KOPT-K1 (cell line): ENCODE measurements around the gene ELP1.
A peak's percentile ranks its signal among the peaks of the same experiment; 100 is the strongest.
"Not testable (repeated sequence)": the region's sequence is repeated elsewhere in the genome, so short reads cannot be mapped to it uniquely, and the experiment has no call there.

Experiments used
- H3K27ac ChIP-seq: fragments of 200-600 bp; sonication (generic); 2 replicates; pipeline ENCODE4 v1.5.1; 2016; ENCODE audit warnings: antibody characterized with exemption, mild to moderate bottlenecking, low read depth, low read length; ENCODE audit not compliant: poor library complexity, severe bottlenecking
- H3K36me3 ChIP-seq: fragments of 200-600 bp; sonication (generic); 2 replicates; pipeline ENCODE4 v1.5.1; 2017; ENCODE audit warnings: antibody characterized with exemption, mild to moderate bottlenecking, low read length, moderate library complexity; ENCODE audit not compliant: insufficient read depth
- H3K9me3 ChIP-seq: fragments of 200-600 bp; sonication (generic); 2 replicates; pipeline ENCODE4 v1.5.1; 2017; ENCODE audit warnings: antibody characterized with exemption, low read length, mild to moderate bottlenecking; ENCODE audit not compliant: insufficient read depth, poor library complexity, severe bottlenecking

ELP1 gene

DNA sequence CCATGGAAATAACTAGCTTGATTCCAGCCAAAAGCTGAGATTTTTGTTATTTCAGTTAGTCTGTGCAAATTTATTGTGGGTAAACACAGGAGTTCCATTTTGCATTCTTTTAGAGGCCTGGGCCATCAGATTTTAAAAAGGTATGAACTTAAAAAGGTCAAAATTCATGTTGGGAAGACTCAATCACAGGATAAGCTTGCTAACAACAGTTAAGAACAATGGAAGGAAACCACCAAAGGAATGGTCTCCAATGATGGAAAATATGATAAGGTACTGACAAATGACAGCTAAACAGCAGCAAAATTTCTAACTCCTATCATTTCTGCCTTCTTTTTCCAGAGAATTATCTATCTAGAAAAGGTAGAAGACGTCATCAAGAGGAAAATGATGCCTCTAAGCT lies 16.2 kb upstream of the ELP1 start:
- Histone ChIP-seq H3K9me3 (no peaks in the 10 kb centered on the region), H3K36me3 (0 out of 2 replicates have a peak, but pooled peaks cover 6% of the 10 kb centered on the region), H3K27ac (no peak overlapping the region)

DNA sequence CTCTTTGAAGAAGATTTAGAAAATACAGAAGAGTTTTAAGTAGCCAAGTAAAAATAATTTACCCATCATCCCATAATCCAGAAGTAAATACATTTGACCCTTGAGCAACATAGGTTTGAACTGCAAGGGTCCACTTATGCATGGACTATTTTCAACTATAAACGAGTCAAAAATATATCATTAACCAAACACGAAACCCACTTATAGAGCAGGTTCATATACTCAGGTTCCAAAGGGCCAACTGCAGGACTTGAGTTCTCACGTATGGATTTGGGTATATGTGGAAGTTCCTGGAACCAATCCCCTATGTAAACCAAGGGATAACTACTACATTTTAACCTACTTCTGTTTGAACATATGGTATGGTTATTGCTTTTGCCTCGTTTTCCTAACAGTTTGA lies 6.1 kb upstream of the ELP1 start:
- Histone ChIP-seq H3K9me3 (no peaks in the 10 kb centered on the region), H3K27ac (no peak overlapping the region), H3K36me3 (peaks cover 39% of the 10 kb centered on the region)

DNA sequence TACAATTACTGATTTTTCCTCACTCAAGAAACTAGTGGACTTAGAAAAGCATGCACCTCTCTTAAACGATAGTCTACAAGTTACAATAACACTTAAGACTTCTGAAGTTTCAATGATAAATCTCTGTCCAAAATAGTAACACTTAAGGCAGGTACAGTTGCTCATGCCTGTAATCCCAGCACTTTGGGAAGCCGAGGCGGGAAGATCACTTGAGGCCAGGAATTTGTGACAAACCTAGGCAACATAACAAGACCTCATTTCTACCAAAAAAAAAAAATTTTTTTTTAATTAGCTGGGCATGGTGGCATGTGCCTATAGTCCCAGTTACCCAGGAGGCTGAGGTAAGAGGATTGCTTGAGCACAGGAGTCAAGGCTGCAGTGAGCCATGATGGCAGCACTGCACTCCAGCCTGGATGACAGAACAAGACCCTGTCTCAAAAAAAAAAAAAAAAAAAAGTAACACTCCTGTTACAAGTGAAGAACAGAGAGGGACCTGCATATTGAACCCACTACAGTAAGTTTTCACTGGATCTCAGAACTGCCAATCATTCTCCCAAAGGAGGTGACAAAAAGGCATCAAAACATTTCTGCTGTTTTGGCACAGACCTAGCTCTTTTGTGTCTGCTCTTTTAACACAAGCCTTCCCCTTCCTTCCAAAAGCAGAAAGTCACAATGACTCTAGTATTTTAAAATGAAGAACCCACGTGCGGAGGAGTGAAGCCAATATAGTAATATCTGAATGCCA lies 3.8 kb upstream of the ELP1 start:
- Histone ChIP-seq H3K36me3 (peaks cover 32% of the 10 kb centered on the region), H3K9me3 (no peaks in the 10 kb centered on the region)

DNA sequence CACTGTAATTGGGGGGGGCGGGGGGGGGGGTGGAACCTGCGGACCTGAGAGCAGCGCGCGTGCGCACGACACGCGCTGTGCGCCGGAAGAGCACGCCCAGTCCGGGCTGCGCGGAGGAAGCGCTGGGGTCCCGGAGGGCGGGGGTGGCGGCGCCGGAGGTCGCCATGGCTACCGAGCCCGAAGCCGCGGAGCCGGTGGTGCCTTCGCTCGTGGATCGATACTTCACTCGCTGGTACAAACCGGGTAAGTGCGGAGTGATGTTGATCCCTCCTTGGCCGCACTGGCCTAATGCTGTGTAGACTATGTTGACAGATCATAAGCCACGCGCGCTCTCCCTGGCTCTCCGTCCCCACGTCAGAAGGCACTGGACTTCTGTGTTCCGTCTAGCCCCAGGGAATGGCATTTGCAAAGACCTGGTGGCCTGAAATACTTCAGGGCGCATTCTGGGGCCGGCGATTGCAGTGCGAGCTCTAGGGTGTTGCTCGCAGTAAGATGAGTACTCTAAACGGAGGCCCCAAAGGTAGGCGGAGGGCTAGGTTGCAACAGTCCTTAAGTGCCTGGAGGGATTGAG lies 484 bp upstream of the ELP1 start, which contains the start of gene ABITRAM:
Gene ABITRAM, plus strand, starts transcription at position 78 of the 571 bp plus-strand sequence. Its CDS starts 87 bp downstream, at position 165.
- no peaks in the 10 kb centered on the region for H3K9me3 ChIP-seq
- H3K27ac ChIP-seq: peak within 1 kb of the TSS; percentile 79
- H3K36me3 ChIP-seq: peaks cover 19% of the 10 kb centered on the region

More for the DNA sequence above, 3.8 kb upstream of the ELP1 start:
- no peak overlapping the region for H3K27ac ChIP-seq

DNA sequence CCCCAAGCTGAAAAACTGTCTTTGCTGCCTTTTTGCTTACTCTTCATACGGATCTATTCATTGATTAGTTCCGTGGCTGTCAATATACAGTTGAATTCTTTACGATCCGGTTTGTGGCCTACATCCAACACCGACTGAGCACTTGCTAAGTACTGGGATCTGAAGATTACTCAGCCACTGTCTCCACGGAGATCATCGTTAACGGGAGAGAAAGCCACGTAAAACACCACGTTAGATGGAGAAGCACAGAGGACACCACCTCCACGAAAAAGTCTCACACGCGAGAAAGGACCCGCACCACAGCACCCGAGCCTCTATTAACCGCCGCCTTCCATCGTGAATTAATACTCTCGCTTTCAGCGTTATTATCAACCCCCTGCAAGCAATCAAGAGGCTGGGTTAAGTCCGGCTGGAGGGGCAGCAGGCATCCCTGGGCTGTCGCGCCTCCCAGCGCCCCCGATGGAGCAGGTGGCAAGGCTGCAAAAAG lies 650 bp downstream of the ELP1 start:
- Histone ChIP-seq H3K9me3 (no peaks in the 10 kb centered on the region), H3K27ac (peak overlapping the region; percentile 79), H3K36me3 (peaks cover 21% of the 10 kb centered on the region)

DNA sequence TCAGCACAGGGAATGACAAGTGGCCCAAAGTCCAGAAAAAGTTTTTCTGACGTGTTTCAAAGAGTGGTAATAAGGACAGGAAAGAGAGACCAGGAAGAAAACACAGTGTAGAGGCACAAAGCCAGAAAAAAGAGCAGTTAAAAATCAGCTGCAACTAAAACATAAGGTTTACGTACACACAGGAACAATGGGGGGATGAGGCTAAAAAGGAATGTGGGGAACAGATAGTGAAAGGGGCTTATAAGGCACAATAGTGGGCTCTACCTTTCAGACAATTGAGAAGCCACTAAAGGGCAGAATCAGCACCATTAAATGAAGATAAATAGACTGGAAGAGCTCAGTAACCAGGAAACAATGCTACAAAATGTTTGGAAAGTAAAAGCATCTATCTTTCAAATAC lies 5.5 kb downstream of the ELP1 start:
- Histone ChIP-seq H3K9me3 (no peaks in the 10 kb centered on the region), H3K36me3 (peaks cover 63% of the 10 kb centered on the region), H3K27ac (no peak overlapping the region)

DNA sequence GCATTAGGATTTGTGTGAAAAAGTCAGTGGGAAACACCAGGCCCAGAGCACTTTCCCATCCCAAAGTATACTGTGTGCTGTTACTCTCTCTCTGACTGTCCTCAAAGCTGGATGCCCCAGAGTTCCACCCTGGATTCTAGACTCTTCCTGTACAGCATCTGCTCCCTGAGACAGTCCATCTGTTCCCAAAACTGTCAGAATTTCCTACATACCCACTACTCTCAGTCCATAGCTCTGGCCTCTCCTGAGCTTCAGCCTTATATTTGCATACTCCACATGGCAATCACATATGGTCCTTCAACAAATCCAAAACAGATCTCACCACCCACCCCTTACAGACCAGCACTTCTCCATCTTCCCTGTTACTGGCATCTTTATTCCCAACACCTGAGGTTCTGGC lies 9.5 kb downstream of the ELP1 start:
- Histone ChIP-seq H3K27ac (no peak overlapping the region), H3K36me3 (peaks cover 96% of the 10 kb centered on the region), H3K9me3 (no peaks in the 10 kb centered on the region)

DNA sequence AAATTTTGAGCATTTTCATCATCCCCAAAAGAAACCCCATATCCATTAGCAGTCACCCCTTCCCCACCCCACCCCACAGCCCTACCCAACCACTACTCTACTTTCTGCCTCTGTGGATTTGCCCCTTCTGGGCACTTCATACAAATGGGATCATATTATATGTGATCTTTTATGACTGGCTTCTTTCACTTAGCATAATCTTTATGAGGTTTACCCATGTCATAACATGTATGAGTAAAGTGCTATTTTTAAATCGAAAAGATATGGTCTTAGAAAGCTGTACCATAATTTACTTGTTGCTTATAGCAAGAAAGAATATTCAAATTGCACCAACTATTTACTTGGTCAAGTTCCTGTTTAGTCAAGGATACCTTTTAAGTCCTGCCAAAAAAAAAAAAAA lies 12.7 kb downstream of the ELP1 start:
- Histone ChIP-seq H3K27ac (no peak overlapping the region), H3K36me3 (peaks cover 88% of the 10 kb centered on the region)

DNA sequence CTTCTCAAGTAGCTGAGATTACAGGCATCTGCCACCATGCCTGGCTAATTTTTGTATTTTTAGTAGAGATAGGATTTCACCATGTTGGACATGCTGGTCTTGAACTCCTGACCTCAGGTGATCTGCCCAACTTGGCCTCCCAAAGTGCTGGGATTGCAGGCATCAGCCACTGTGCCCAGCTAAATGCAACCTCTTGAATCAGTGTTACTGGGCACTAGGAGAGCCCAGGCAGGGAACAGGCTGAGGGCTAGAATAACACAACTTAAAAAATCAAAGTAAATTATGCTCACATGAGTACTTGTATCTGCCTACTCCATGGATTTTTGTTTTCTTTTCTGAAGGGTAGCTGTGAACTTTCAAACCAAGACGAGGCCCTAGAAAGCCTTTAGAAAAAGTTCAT lies 13.5 kb downstream of the ELP1 start:
- peaks cover 88% of the 10 kb centered on the region for H3K36me3 ChIP-seq
- not testable (repeated sequence) for H3K27ac ChIP-seq, H3K9me3 ChIP-seq

More for the DNA sequence above, 12.7 kb downstream of the ELP1 start:
- H3K9me3 ChIP-seq: no peaks in the 10 kb centered on the region

DNA sequence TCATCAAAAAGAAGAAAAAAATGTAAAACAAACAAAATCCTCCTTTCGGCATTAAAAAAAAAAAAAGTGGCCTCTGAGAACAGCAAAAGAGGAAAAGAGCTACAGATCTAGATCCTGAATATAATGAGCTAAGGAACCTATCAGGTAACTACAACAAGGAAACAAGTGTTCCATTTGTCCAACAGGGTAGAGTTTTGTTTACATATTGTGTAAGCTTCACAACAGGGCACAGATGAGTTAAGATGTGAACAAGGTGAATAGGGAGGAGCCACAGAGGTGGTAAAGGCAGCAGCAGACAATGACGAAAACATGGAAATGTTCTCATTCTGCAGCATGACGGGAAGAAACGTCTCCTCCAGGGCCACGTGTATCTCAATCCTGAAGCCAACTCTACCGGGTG lies 14.4 kb downstream of the ELP1 start:
- Histone ChIP-seq H3K36me3 (peaks cover 86% of the 10 kb centered on the region), H3K9me3 (no peaks in the 10 kb centered on the region), H3K27ac (no peak overlapping the region)

DNA sequence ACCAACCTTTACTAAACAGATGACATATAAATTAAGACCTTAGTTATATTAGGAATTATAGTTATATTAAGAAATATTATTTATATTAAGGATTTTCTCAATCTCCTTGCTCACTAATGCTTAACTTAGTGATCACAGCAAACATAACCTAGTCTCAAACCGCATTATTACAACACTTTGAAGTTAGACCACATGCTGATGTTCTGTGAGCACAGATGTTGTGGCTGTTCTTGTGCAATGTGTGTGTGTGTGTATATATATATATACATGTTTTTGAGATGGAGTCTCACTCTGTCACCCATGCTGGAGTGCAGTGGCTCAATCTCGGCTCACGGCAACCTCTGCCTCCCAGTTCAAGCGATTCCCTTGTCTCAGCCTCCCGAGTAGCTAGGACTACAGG lies 20.5 kb downstream of the ELP1 start:
- peaks cover 75% of the 10 kb centered on the region for H3K36me3 ChIP-seq
- no peak overlapping the region for H3K27ac ChIP-seq
- H3K9me3 ChIP-seq: no peaks in the 10 kb centered on the region

DNA sequence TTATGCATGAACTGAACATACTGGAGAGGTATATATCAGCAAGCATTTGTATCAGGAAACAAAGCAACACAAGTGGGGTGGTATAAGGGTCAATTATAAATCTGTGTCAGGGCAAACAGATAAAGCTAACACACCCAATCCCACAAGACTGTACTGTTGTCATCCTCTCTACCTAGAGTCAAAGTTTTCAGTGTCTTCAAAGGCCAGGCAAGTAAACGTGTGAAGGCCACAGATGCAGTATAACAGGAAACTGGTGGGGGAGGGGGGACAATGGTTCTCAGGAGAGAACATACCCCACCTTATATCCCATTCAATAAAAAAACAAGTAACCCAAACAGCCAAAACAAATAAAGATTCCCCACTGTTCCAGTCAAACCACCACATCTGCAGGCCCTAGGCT lies 22.1 kb downstream of the ELP1 start:
- H3K27ac ChIP-seq: peak overlapping the region; percentile 40
- no peaks in the 10 kb centered on the region for H3K9me3 ChIP-seq
- peaks cover 75% of the 10 kb centered on the region for H3K36me3 ChIP-seq

DNA sequence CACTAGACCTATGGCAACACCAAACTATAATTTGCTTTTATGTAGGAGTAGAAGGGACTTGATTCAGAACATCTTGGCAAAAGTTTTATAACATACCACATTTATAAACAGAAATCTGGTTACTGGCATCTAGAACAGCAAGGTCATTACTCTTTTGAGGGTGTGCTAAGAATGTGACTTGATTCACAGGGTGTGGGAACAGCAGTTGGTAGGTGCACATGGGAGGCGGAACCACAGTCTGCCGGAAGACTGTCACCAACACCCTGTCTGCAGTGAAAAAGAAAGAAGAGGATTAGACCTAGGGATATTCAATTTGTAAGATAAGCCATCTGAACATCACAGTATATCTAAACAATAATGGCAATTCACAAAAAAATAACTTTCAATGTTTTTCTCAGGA lies 23.0 kb downstream of the ELP1 start:
- Histone ChIP-seq H3K27ac (no peak overlapping the region), H3K36me3 (peaks cover 80% of the 10 kb centered on the region), H3K9me3 (no peaks in the 10 kb centered on the region)

DNA sequence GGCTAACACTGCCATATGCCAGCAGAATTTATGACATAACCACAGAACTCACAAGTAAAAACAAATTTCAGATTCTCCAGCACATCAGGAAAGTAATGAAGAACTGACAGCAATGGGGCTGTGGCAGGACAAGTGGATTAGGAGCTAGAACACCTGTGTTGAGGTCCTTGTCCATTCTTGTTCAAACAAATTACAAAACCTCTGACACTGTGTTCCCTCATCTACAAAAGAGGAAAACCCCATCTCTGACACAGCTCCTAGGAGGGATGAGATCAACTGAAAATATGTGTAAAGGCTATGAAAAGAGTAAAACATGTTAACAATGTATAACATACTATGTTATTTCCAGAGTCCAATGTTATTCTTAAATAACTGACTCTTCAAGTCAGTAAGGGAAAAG lies 23.5 kb downstream of the ELP1 start:
- H3K9me3 ChIP-seq: no peaks in the 10 kb centered on the region
- peaks cover 80% of the 10 kb centered on the region for H3K36me3 ChIP-seq
- no peak overlapping the region for H3K27ac ChIP-seq

DNA sequence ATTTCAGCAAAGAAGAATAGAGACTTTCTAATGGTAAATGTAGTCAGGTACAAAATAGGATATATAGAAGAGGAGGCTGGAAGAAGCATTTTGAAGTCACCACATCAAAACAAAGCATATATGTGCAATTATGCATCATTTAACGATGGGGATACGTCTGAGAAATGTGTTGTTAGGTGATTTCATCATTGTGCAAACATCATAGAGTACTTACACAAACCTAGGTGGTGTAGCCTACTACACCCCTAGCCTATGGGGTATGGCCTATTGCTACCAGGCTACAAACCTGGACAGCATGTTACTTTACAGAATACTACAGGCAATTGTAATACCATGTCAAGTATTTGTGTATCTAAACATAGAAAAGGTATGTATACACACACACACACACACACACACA lies 28.4 kb downstream of the ELP1 start:
- Histone ChIP-seq H3K27ac (no peak overlapping the region), H3K36me3 (peaks cover 96% of the 10 kb centered on the region), H3K9me3 (no peaks in the 10 kb centered on the region)

DNA sequence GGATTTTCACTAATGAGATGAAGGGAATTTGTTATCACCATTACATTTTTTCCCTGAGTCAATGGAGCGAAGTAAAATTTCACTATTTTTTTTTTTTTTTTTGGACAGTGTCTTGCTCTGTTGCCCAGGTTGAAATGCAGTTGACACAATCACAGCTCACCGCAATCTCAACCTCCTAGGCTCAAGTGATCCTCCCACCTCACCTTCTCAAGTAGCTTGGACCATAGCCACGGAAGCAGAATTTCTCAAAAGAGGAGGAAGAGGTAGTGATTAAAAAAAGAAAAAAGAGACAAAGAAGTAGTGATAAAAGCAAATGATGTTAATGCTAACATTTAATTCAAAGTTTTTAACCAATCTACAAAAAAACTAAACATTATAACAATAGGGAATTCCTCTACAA lies 29.8 kb downstream of the ELP1 start:
- Histone ChIP-seq H3K27ac (no peak overlapping the region), H3K9me3 (no peaks in the 10 kb centered on the region), H3K36me3 (peaks cover 96% of the 10 kb centered on the region)
